ENCODE data around the gene PRRT4. TPM values are rescaled to one million over a fixed set of nuclear protein-coding genes. Genes with fewer than 3 reads are reported as not detected.
A peak's percentile ranks its signal among the peaks of the same experiment; 100 is the strongest.

PRRT4 gene
- total and polyA plus RNA-seq, 2 of the 13 experiments (the other 11 are each of a cell fraction or from before 2014, with no cell fraction given), result not detected

DNA sequence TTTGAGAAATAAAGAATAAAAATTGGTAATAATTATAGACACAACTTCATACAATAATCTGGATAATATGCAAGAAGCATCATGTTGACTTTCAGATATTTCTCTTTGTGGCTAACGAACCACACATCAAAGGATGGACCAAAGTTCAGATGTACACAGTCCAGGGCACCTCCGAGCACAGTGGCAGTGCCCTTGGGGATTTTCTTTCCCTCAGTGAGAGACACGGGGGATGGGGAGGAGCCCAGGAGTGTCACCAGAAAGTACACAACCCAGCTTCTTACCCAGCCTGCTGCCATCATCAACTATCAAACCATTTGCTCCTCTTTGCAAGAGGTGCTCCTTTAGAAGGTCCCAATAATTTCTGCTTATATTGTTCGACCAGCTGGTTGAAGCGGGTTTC lies 51.0 kb downstream of the PRRT4 start (continued):
- TF ChIP-seq ATRX (CRISPR knock-in tag; IDR thresholded peaks at IDR 0.05; ENCODE audit: borderline replicate concordance) (no peak), ATM (IDR thresholded peaks at IDR 0.05; ENCODE audit: borderline replicate concordance) (no peak), ZNF343 (CRISPR knock-in tag; IDR thresholded peaks at IDR 0.05) (no peak), TAF15 (IDR thresholded peaks at IDR 0.05; ENCODE audit: low read depth, low read length, poor library complexity, severe bottlenecking) (no peak), SMAD9 (CRISPR knock-in tag; IDR thresholded peaks at IDR 0.05) (no peak), CHD2 (IDR thresholded peaks at IDR 0.05; ENCODE audit: low read depth, low read length) (no peak), ZFP37 (CRISPR knock-in tag; IDR thresholded peaks at IDR 0.05; ENCODE audit: borderline replicate concordance) (no peak), MYC (CRISPR knock-in tag; IDR thresholded peaks at IDR 0.05; ENCODE audit: borderline replicate concordance) (no peak), POGZ (CRISPR knock-in tag; IDR thresholded peaks at IDR 0.05) (peak; percentile 47; the same call in 1 of the 2 replicates), XBP1 (CRISPR knock-in tag; IDR thresholded peaks at IDR 0.05) (no peak), ZNF619 (CRISPR knock-in tag; IDR thresholded peaks at IDR 0.05) (no peak), HNRNPUL1 (IDR thresholded peaks at IDR 0.05; ENCODE audit: low read depth, low read length) (no peak), CBX1 (IDR thresholded peaks at IDR 0.05; ENCODE audit: low read depth) (no peak), YY1 (IDR thresholded peaks at IDR 0.05; ENCODE audit: insufficient read depth, insufficient replicate concordance, low read depth, low read length) (no peak), RBM22 (optimal IDR thresholded peaks at IDR 0.05; ENCODE audit: low read length) (no peak), JDP2 (CRISPR knock-in tag; IDR thresholded peaks at IDR 0.05; ENCODE audit: borderline replicate concordance) (no peak), SMC3 (IDR thresholded peaks at IDR 0.05; ENCODE audit: low read length) (no peak)
- TF ChIP-seq, protein P1, sequence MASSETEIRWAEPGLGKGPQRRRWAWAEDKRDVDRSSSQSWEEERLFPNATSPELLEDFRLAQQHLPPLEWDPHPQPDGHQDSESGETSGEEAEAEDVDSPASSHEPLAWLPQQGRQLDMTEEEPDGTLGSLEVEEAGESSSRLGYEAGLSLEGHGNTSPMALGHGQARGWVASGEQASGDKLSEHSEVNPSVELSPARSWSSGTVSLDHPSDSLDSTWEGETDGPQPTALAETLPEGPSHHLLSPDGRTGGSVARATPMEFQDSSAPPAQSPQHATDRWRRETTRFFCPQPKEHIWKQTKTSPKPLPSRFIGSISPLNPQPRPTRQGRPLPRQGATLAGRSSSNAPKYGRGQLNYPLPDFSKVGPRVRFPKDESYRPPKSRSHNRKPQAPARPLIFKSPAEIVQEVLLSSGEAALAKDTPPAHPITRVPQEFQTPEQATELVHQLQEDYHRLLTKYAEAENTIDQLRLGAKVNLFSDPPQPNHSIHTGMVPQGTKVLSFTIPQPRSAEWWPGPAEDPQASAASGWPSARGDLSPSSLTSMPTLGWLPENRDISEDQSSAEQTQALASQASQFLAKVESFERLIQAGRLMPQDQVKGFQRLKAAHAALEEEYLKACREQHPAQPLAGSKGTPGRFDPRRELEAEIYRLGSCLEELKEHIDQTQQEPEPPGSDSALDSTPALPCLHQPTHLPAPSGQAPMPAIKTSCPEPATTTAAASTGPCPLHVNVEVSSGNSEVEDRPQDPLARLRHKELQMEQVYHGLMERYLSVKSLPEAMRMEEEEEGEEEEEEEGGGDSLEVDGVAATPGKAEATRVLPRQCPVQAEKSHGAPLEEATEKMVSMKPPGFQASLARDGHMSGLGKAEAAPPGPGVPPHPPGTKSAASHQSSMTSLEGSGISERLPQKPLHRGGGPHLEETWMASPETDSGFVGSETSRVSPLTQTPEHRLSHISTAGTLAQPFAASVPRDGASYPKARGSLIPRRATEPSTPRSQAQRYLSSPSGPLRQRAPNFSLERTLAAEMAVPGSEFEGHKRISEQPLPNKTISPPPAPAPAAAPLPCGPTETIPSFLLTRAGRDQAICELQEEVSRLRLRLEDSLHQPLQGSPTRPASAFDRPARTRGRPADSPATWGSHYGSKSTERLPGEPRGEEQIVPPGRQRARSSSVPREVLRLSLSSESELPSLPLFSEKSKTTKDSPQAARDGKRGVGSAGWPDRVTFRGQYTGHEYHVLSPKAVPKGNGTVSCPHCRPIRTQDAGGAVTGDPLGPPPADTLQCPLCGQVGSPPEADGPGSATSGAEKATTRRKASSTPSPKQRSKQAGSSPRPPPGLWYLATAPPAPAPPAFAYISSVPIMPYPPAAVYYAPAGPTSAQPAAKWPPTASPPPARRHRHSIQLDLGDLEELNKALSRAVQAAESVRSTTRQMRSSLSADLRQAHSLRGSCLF (CRISPR knock-in tag; IDR thresholded peaks at IDR 0.05; ENCODE audit: borderline replicate concordance), result no peak
- TF ChIP-seq, protein P2, sequence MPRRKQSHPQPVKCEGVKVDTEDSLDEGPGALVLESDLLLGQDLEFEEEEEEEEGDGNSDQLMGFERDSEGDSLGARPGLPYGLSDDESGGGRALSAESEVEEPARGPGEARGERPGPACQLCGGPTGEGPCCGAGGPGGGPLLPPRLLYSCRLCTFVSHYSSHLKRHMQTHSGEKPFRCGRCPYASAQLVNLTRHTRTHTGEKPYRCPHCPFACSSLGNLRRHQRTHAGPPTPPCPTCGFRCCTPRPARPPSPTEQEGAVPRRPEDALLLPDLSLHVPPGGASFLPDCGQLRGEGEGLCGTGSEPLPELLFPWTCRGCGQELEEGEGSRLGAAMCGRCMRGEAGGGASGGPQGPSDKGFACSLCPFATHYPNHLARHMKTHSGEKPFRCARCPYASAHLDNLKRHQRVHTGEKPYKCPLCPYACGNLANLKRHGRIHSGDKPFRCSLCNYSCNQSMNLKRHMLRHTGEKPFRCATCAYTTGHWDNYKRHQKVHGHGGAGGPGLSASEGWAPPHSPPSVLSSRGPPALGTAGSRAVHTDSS (CRISPR knock-in tag; conservative IDR thresholded peaks at IDR 0.05), result no peak
- TF ChIP-seq, protein P3, sequence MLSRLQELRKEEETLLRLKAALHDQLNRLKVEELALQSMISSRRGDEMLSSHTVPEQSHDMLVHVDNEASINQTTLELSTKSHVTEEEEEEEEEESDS (CRISPR knock-in tag; IDR thresholded peaks at IDR 0.05; ENCODE audit: borderline replicate concordance), result no peak
- TF ChIP-seq, protein P4, sequence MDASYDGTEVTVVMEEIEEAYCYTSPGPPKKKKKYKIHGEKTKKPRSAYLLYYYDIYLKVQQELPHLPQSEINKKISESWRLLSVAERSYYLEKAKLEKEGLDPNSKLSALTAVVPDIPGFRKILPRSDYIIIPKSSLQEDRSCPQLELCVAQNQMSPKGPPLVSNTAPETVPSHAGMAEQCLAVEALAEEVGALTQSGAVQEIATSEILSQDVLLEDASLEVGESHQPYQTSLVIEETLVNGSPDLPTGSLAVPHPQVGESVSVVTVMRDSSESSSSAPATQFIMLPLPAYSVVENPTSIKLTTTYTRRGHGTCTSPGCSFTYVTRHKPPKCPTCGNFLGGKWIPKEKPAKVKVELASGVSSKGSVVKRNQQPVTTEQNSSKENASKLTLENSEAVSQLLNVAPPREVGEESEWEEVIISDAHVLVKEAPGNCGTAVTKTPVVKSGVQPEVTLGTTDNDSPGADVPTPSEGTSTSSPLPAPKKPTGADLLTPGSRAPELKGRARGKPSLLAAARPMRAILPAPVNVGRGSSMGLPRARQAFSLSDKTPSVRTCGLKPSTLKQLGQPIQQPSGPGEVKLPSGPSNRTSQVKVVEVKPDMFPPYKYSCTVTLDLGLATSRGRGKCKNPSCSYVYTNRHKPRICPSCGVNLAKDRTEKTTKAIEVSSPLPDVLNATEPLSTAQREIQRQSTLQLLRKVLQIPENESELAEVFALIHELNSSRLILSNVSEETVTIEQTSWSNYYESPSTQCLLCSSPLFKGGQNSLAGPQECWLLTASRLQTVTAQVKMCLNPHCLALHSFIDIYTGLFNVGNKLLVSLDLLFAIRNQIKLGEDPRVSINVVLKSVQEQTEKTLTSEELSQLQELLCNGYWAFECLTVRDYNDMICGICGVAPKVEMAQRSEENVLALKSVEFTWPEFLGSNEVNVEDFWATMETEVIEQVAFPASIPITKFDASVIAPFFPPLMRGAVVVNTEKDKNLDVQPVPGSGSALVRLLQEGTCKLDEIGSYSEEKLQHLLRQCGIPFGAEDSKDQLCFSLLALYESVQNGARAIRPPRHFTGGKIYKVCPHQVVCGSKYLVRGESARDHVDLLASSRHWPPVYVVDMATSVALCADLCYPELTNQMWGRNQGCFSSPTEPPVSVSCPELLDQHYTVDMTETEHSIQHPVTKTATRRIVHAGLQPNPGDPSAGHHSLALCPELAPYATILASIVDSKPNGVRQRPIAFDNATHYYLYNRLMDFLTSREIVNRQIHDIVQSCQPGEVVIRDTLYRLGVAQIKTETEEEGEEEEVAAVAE (CRISPR knock-in tag; IDR thresholded peaks at IDR 0.05; ENCODE audit: borderline replicate concordance), result no peak; the same call in 1 of the 2 replicates

Measured in HepG2 (cell line).